MCF 10A (cell line): ENCODE measurements around the gene COL10A1. TPM values are rescaled to one million over a fixed set of nuclear protein-coding genes. Genes with fewer than 3 reads are reported as not detected.

Experiments used
- BruUV-seq: library from RNA; stranded (reverse); fragments of 400-500 nt; replicated peaks from 2 replicates; lab custom pipeline; 2021; lab: Mats Ljungman, UMichigan
- CTCF ChIA-PET: fragments of 300-600 bp; sonication (Branson Sonifier 250); formaldehyde crosslinking; extraction: SDS; loops from one replicate; lab custom pipeline; 2021; ENCODE audit warnings: antibody characterized with exemption, inconsistent platforms; lab: Yijun Ruan, JAX
- POLR2A ChIA-PET: fragments of 300-600, 350-650 bp; sonication (Branson Sonifier 250); formaldehyde crosslinking; extraction: SDS; loops from one replicate; lab custom pipeline; 2020; ENCODE audit warnings: antibody characterized with exemption, inconsistent platforms; lab: Yijun Ruan, JAX
- DNase-seq: peaks from one replicate; pipeline ENCODE4 v3.0.0-alpha.2; 2018; ENCODE audit not compliant: unreplicated experiment
- H3K27ac Mint-ChIP-seq: one replicate; pipeline ENCODE4 v1.8.0; 2022; ENCODE audit warnings: mild to moderate bottlenecking, low read depth, mixed read lengths; ENCODE audit not compliant: unreplicated experiment
- H3K27me3 Mint-ChIP-seq: one replicate; pipeline ENCODE4 v1.8.0; 2022; ENCODE audit warnings: mixed read lengths; ENCODE audit not compliant: insufficient read depth, unreplicated experiment
- H3K36me3 Mint-ChIP-seq: one replicate; pipeline ENCODE4 v1.8.0; 2022; ENCODE audit warnings: mild to moderate bottlenecking, moderate library complexity, mixed read lengths; ENCODE audit not compliant: insufficient read depth, unreplicated experiment
- H3K4me1 Mint-ChIP-seq: one replicate; pipeline ENCODE4 v1.8.0; 2022; ENCODE audit warnings: mixed read lengths; ENCODE audit not compliant: insufficient read depth, unreplicated experiment
- H3K4me3 Mint-ChIP-seq: one replicate; pipeline ENCODE4 v1.8.0; 2022; ENCODE audit warnings: mild to moderate bottlenecking, moderate library complexity, mixed read lengths; ENCODE audit not compliant: unreplicated experiment
- H3K9me3 Mint-ChIP-seq: one replicate; pipeline ENCODE4 v1.8.0; 2022; ENCODE audit warnings: mixed read lengths; ENCODE audit not compliant: unreplicated experiment
- CTCF ChIP-seq: fragments of 200-600 bp; IDR thresholded peaks from one replicate; pipeline ENCODE4 v1.8.0; 2022; ENCODE audit warnings: antibody characterized with exemption, mild to moderate bottlenecking; ENCODE audit not compliant: unreplicated experiment
- intact Hi-C: fragments of 100-400 bp; cut with micrococcal nuclease; formaldehyde crosslinking; loops from 2 replicates; pipeline ENCODE4 v1.14.1; 2022
- total RNA-seq: library from RNA; stranded (reverse); gene quantifications from 2 replicates; pipeline ENCODE4 v1.2.3, GENCODE V29; 2022

Gene COL10A1
- total RNA-seq, 1 experiment from 2014 or later: not detected

- ChIA-PET CTCF (interaction anchor here (0.5 to 2.9 kb wide), 7 partner anchors 9 to 180 kb away, joined by 3 to 21 read pairs (median 3); partner anchors contain the start of genes FRK, NT5DC1 and TSPYL4), POLR2A (interaction anchor here (0.6 to 2.1 kb wide), 8 partner anchors 11 to 1315 kb away, joined by 3 to 13 read pairs (median 5); partner anchors contain the start of gene FRK)
- Mint-ChIP-seq H3K4me1 (peaks cover 16% of the 10 kb centered on the region), H3K27me3 (no peaks in the 10 kb centered on the region), H3K27ac (peak overlapping the region; percentile 63), H3K9me3 (no peaks in the 10 kb centered on the region), H3K36me3 (no peaks in the 10 kb centered on the region), H3K4me3 (no peak overlapping the region)
- BruUV-seq: no TSS peak
- intact Hi-C loops: no loop called here
- TF ChIP-seq CTCF: no peak
- peak; percentile 76 for DNase-seq
Observed at GRCh38 chr6:116073765-116074440, 52.0 kb downstream of the COL10A1 start.

- Mint-ChIP-seq H3K4me3 (no peak overlapping the region), H3K36me3 (no peaks in the 10 kb centered on the region), H3K4me1 (peaks cover 16% of the 10 kb centered on the region), H3K27me3 (no peaks in the 10 kb centered on the region), H3K9me3 (no peaks in the 10 kb centered on the region), H3K27ac (no peak overlapping the region)
- ChIA-PET POLR2A (interaction anchor here (0.6 to 2.1 kb wide), 4 partner anchors 9 to 60 kb away, joined by 3 to 10 read pairs (median 4); partner anchors contain the start of gene FRK), CTCF (interaction anchor here (4.3 kb wide), 1 partner anchor 11 kb away, joined by 21 read pairs; the partner anchor contains the start of gene FRK)
- no TSS peak for BruUV-seq
- no peak for DNase-seq
- intact Hi-C loops: no loop called here
- TF ChIP-seq CTCF: no peak
Observed at GRCh38 chr6:116072368-116072767, 53.6 kb downstream of the COL10A1 start.

GRCh38 chr6:116070616-116071389 lies 55.1 kb downstream of the COL10A1 start:
- BruUV-seq: no TSS peak
- ChIA-PET CTCF (interaction anchor here (1.4 to 4.3 kb wide), 2 partner anchors 10 to 146 kb away, joined by 3 to 21 read pairs; partner anchors contain the start of gene FRK), POLR2A (interaction anchor here (0.6 to 2.1 kb wide), 3 partner anchors 10 to 61 kb away, joined by 3 to 9 read pairs (median 7); partner anchors contain the start of genes FRK and NT5DC1)
- Mint-ChIP-seq H3K36me3 (no peaks in the 10 kb centered on the region), H3K4me1 (peaks cover 16% of the 10 kb centered on the region), H3K4me3 (no peak overlapping the region), H3K9me3 (no peaks in the 10 kb centered on the region), H3K27ac (no peak overlapping the region), H3K27me3 (no peaks in the 10 kb centered on the region)
- intact Hi-C loops: no loop called here
- no peak for DNase-seq
- TF ChIP-seq CTCF: no peak

GRCh38 chr6:116070101-116070500 lies 55.8 kb downstream of the COL10A1 start:
- no peak overlapping the region for H3K4me3 Mint-ChIP-seq
- no peak overlapping the region for H3K27ac Mint-ChIP-seq
- peaks cover 16% of the 10 kb centered on the region for H3K4me1 Mint-ChIP-seq
- H3K9me3 Mint-ChIP-seq: no peaks in the 10 kb centered on the region
- H3K36me3 Mint-ChIP-seq: no peaks in the 10 kb centered on the region
- no peak for DNase-seq
- H3K27me3 Mint-ChIP-seq: no peaks in the 10 kb centered on the region
- no TSS peak for BruUV-seq
- ChIA-PET CTCF (interaction anchor here (0.6 to 4.3 kb wide), 4 partner anchors 9 to 147 kb away, joined by 3 to 21 read pairs (median 4); partner anchors contain the start of gene FRK), POLR2A (interaction anchor here (0.6 to 2.1 kb wide), 3 partner anchors 10 to 62 kb away, joined by 3 to 9 read pairs (median 7); partner anchors contain the start of genes FRK and NT5DC1)
- intact Hi-C loops: no loop called here
- TF ChIP-seq CTCF: no peak
